GM18867 (cell line): ENCODE measurements around the gene ITGB3BP.
"Not testable (repeated sequence)": the region's sequence is repeated elsewhere in the genome, so short reads cannot be mapped to it uniquely, and the experiment has no call there.

ENCODE experiments used
- ATAC-seq: cut with Tn5 transposase; IDR thresholded peaks from one replicate; pipeline ENCODE4 v1.9.1; 2021; ENCODE audit warnings: mild to moderate bottlenecking, moderate library complexity; ENCODE audit not compliant: unreplicated experiment

ITGB3BP gene

DNA sequence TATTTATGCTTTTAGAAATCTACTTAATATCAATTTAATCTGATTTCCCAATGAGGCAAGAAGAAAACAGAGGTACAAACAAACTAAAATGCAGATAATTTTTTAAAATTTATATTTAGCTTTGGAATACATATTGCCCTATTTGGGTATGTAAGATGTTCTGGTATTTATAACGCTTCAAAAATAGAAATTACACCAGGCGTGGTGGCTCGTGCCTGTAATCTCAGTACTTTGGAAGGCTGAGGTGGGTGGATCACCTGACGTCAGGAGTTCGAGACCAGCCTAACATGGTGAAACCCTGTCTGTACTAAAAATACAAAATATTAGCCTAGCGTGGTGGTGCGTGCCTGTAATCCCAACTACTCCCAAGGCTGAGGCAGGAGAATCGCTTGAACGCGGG, 13.3 kb downstream of the ITGB3BP start:
- ATAC-seq: no peak

DNA sequence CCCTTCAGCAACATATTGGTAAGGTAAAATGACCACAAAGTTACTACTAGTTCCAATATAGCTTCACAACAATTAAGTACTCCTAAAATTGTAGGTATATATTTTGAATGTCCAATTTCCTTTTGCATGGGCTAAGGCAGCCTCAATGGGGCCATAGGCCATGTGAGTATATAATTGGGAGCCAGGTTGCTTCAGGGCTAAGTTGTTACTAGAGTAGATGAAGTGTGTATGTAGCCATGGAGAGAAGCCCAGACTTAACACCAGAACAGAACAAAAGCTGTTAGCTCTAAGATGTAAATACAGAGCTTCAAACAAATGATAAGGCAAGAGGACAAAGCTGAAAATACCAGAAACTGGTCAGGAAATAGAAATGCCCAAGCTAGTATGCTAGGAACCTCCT, 16.2 kb downstream of the ITGB3BP start:
- ATAC-seq: no peak

DNA sequence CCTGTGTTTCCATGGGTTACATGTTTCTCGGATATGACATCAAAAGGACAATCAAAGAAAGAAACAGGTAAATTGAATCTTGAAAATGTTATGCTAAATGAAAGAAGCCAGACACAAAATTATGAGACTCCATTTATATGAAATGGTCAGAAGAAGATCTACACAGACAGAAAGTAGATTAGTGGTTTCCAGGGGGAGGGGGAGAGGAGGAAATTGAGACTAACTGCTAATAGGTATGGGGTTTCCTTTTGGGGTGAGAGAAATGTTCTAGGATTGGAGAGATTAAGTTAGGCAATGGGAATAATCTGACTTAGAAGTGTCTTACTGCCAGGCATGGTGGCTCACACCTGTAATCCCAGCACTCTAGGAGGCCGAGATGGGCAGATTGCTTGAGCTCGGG, 21.8 kb downstream of the ITGB3BP start:
- no peak for ATAC-seq

DNA sequence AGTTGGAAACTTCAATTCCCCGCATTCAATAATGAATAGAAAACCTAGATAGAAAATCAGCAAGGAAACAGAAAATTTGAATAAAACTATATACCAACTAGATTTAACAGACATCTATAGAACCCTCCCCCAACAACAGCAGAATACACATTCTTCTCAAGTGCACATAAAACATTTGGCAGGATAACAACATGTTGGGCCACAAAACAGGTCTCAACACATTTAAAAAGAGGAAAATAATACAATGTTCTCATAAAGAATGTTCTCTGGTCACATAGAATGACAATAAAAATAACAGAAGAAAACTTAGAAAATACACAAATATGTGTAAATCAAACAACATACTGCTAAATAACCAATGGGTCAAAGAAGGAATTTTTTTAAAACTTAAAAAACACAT, 24.9 kb downstream of the ITGB3BP start:
- no peak for ATAC-seq

DNA sequence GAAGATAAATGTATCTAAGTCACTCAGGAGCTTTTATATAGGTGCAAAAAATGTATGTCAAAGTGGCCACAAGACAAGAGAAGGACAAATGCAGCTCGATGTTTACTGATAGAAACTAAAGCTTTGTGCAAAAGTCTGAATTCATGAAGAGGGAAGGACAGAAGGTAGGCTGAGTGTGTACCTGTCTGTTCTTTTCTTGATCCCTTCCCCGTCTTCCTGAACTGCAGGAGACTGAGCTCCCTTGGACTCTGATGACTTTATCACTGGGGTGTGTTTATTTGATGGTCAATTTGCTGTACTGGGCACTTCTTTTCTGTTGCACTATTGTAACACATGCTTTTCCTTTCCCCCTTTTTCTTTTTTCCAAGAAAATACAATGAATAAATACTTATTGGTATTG, 25.4 kb downstream of the ITGB3BP start:
- ATAC-seq: no peak

DNA sequence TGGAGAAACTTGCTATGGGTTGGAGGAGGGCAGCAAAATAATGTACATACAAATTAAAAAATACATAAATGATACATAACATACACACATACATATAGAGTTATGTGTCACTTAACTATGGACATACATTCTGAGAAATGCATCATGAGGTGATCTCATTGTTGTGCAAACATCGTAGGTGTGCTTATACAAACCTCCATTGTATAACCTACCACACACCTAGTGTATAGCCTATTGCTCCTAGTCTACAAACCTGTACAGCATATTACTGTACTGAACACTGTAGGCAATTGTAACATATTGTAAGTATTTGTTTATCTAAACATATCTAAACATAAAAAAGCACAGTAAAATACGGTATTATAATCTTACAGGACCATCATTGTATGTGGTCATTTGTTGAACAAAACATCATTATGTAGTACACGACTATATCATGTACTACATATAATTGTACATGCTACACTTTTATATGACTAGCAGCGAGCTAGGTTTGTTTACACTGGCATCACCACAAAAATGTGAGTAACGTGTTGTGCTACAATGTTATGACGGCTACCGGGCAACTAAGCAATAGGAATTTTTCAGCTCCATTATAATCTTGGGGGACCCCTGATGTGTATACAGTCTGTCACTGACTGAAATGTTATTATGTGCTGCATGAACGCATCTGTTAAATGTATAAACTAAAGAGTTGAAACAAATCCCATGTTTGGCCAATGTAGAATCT, 35.5 kb downstream of the ITGB3BP start:
- no peak for ATAC-seq

DNA sequence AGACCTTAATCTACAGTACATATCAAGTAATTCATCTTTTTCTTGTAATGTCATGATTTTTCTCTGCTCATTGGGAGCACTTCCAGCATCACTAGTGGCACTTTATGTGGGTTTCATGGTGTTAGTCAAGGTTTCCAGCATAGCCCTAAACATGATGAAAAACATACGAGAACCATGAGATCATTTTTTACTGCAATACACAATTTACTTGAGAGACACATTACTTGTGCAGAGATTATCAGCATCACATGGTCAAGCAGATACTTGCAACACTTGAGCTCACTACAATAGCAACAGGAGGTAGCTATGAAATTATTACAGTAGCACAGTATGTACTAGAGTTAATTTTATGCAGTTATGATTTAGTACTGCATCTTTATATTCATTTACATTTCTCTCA, 36.4 kb downstream of the ITGB3BP start:
- ATAC-seq: no peak

DNA sequence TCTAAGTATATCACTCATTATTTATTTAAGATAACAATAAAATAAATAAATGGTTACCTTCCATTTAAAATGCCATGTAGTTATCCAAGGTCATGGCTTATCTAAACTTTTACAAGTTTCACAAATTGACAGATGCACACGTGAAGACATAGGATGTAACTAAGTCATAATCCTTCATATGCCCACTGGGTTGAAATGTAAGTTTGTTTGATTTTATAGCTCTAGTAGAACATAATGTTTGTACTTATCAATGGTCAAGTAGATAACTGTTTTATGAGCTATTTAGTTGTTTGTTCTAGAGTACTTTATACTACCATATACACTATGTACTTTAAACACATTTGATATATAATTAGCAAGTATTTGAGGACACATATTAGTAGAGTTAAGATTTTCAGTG, 43.0 kb downstream of the ITGB3BP start:
- no peak for ATAC-seq

DNA sequence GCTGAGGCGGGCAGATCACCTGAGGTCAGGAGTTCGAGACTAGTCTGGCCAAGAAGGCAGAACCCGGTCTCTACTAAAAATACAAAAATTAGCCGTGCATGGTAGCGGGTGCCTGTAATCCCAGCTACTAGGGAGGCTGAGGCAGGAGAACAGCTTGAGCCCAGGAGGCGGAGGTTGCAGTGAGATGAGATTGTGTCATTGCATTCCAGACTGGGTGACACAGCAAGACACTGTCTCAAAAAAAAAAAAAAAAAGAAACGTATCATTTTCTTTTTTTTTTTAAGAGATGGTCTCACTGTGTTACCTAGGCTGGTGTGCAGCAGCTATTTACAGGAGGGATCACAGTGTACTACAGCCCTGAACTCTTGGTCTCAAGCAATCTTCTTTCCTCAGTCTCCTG, 47.3 kb downstream of the ITGB3BP start:
- no peak for ATAC-seq

DNA sequence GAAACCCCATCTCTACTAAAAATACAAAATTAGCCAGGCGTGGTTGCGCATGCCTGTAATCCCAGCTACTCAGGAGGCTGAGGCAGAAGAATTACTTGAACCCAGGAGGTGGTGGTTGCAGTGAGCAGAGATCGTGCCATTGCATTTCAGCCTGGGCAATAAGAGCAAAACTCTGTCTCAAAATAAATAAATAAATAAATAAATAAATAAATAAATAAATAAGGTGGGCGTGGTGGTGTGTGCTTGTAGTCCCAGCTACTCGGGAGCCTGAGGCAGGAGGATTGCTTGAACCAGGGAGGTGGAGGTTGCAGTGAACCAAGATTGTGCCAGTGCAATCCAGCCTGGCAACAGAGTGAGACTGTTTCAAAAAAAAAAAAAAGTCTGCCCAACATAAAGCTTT, 54.3 kb downstream of the ITGB3BP start:
- not testable (repeated sequence) for ATAC-seq

DNA sequence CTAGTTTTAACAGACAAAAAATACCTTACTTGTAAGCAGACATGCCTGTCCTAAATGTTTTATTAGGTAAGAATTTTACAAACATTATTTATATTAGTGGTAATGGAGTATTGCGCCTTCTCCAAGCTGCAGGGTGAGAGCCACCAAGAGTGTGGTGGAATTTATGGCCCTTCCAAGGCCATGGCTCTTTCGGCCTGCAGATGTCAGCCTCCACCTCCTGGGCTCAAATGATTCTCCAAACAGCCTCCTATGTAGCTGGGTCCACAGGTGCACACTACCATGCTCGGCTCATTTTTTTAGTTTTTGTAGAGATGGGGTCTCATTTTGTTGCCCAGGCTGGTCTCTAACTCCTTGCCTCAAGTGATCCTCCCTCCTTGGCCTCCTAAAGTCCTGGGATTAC, 56.3 kb downstream of the ITGB3BP start:
- no peak for ATAC-seq

DNA sequence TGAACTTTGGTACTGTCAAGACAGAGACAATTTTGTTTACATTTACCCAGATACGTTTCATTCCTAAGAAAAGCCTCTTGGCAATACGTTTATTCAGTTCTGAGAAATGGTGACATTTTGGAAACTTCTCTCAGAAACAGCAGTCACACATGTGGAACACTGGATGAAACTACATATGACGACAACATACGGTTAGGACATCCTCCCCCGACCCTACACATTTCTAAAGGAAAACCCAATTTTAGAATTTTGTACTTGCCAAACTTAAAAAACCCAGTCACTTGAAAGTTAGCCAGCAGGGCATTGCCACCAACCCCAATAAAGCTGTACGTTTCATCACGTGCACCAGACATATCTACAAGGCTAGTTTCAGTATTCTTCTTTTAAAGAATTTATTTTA, 56.8 kb downstream of the ITGB3BP start:
- no peak for ATAC-seq

DNA sequence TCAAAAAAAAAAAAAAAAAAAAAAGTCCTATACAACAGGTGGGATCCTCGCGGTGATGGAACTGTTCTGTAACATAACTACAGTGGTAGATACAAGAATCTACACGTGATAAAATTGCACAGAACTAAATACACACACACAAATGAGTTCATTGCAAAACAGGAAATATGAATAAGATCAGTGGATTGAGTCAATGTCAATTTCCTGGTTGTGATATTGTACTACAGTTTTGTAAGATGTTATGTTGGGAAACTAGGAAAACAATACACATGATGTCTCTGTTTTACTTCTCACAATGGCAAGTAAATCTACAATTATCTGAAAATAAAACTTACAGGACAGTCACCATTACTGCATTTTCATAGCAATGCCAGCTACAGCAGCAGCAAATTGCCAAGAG, 59.8 kb downstream of the ITGB3BP start:
- no peak for ATAC-seq

DNA sequence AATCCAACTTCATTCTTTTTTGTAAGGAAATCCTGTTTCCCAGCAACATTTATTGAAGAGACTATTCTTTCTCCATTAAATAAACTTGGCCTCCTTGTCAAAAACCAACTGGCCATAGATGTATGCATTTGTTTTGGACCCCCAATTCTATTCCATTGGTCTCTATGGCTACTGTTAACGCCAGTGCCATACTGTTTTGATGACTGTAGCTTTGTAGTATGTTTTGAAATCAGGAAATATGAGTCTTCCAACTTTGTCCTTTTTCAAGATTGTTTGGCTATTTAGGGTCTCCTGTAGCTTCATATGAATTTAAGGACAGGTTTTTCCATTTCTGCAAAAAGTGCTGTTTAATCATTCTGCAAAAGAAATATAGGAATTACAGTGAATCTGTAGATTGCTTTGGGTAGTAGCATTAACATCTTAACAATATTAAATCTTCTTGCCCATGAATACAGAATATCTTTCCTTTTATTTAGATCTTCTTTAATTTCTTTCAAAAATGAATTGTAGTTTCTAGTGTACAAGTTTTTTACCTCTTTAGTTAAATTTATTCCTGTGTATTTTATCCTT, 61.3 kb downstream of the ITGB3BP start:
- no peak for ATAC-seq

DNA sequence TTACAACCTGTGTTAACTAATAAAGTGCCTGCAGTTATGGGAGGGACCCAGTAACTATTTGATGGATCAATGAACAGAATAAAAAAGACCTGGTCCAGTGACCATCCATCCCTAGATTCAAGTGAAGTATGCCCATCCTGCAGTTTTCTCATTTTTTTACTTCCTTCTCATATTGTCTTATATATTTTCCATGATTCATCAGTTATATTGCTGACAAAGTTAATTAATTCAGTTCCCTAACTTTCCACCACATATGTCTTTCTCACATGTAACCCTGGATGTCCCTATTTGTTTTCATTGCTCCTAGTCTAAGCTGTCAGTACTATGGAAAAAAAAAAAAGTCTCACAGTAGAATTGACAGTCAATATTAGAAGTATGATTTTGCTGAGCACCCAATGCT, 64.3 kb downstream of the ITGB3BP start:
- no peak for ATAC-seq

DNA sequence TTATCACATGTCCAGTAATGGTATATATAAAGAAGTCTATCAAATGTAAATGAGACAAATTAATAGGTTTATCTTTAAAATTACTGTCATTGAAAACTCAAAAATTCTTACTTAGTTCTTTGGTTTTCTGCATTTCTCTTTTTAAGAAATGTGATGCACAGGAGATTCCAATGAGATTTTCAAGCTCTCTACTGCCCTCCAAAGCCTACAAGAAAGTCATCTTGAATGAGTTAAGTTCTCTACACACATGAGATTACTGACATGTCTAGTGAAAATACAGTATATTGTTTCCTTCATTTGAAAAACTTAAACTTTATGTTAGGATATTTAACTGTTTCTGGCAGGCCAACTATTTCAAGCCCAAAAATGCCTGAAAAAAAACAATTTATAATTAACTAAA, 68.8 kb downstream of the ITGB3BP start:
- ATAC-seq: no peak

DNA sequence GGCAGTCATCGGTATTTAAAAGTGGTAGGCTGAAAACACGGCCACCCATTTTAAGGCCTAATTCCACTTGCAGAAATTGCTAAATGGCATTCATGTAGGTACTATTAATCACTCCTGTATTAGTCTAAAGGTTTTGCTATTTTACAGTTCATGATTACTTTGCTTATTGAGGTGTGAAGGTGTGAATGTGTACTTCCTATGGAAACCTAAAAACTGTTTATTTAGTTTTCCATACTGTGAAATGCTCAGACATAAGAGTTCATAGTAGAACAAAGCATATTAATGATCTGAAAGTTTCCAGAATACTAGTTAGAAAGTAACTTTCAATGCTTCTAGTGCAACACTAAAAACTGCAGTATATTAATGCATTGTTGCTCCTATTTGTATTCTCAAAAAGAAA, 69.8 kb downstream of the ITGB3BP start:
- ATAC-seq: peak; percentile 74

DNA sequence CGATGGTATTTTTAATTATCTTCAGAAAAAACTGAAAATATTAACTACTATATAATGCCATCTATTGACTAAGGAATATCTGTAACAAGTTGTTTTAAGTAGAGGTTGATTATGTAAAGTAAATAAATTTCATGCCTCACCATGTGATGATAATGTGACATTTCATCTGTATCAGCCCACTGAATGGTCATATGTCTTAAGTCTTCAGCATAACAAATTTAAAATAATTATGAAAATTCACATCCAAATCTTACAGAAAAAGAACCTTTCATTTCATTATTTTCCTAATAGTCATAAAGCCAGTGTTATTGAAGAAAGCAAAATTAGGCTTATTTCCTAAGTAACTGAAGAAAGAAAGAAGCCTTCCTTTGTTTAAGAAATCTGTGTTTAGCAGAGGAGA, 72.6 kb downstream of the ITGB3BP start:
- no peak for ATAC-seq

DNA sequence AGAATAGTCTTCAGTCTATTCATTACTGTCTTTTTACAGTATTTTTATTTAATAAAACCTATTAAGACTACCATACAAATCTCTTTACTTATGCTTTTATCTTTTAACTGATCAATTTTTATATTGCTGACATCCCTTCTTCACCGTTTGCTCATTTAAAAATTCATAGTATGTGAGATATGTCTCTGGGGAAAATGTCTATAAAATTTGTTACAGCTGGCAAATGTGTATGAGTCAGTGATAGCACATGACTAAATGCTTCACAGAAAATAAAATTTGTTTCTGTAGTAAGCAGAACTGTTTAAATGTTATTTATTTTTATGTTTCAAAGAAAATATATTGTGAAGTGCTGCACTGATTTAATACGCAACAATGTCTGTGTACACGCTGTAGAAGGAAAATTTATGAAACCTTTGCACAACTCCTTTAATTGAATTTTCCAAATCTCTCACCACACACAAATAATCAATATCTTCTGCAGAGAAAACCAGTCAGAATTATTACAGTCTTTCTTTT, 74.2 kb downstream of the ITGB3BP start:
- no peak for ATAC-seq

DNA sequence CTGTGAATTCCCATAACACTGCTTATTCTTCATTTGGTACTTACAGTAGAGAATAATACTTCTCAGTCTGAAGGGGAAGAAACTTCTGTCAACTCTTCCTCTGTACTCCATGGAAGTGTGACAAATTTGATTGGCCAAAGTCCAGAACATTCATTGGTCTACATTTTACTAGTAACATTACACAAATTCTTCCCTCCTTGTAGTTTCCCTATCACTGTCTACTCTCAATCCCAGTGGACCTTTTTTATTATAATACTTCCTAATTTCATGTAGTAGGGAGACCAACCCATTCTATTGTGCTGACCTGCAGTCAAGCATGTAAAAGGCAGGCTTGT, 80.9 kb downstream of the ITGB3BP start:
- no peak for ATAC-seq

DNA sequence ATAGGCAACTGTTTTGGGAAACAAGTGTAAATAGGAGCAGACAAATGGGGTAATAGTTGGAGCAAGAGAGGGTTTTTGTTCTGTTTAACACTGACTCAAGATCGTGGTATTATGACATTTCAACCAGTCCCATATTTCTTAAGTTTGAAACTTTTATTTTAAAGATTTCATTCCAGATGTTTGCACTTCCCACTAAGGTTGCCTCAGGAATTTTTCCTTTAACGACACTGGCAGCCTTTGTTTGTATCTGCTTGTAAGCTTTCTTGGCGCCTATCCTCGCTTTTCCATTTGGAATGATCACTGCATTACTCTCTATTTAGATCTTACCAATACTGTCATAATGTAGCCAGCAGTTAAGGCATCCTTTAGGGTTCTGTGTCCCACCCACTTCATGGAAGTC, 87.9 kb downstream of the ITGB3BP start:
- ATAC-seq: no peak

DNA sequence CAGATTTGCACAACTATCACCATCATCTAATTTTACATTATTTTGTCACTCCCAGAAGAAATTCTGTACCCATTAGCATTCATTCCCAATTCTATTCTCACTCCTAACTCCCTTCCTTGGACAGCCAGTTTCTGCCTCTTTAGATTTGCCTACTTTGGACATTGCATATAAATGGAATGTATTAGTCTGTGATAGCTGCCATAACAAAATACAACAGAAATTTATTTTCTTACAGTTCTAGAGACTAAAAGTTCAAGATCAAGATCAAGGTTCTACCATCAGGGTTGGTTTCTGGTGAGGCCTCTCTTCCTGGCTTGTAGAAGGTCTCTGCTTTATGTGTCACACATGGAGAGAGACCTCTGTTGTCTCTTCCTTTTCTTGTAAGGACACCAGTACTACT, 93.7 kb downstream of the ITGB3BP start:
- ATAC-seq: no peak

DNA sequence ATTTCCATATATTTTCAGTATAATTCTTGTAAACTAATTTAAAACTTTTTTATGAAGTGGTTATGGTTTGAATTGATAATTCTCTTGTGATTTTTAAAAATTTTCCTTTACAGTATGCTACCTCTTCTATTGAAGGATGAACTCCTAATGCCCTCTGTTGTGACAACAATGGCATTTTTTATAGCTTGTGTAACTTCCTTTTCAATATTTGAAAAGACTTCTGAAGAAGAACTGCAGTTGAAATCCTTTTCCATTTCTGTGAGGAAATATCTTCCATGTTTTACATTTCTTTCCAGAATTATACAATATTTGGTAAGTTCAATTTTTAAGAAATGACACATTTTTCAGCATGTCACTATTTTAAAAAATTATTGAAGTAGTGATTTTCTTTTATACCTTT, 94.2 kb downstream of the ITGB3BP start:
- no peak for ATAC-seq
